HG03378 (cell line): ENCODE results near the gene LEF1.
"Not testable (repeated sequence)": the region's sequence is repeated elsewhere in the genome, so short reads cannot be mapped to it uniquely, and the experiment has no call there.

ENCODE experiments used
- ATAC-seq: cut with Tn5 transposase; IDR thresholded peaks from one replicate; pipeline ENCODE4 v1.9.1; 2021; ENCODE audit warnings: mild to moderate bottlenecking, moderate library complexity; ENCODE audit not compliant: unreplicated experiment

LEF1 gene

DNA sequence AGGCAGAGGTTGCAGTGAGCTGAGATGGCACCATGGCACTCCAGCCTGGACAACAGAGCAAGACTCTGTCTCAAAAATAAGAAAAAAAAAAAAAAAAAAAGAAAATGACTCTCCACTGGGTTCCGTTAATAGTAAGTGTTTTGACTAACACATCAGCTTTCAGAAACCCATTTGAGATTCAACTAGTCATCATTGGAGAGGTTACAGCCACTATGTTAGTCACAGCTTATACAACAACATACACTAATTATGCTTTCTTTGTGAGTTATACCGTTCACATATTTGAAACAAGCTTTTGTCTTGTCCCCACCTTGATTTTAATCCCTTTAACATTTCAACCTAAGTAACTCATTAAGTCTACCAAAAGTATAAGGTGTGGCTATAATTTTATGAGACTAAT lies 130.8 kb downstream of the LEF1 start:
- ATAC-seq, result no peak

DNA sequence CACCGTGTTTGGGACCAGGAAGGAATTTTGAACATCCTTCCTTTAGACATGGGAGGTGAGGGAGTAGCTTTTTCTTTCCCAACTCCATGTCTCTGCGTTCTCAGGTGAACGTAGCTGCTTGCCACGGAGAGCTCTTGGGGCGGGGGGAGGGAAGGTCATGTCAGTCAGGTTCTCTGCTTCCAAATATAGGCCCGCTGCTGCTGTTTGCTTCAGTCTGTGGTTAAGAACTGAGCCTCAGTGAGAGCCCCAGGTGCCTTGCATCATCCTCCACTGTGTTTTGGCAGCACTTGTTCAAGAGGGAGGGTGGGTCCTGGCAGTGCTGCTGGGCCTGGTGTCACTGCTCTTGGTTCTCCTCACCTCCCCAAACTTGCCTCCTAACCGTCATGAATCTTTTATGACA lies 132.5 kb downstream of the LEF1 start:
- ATAC-seq, result peak; percentile 77

DNA sequence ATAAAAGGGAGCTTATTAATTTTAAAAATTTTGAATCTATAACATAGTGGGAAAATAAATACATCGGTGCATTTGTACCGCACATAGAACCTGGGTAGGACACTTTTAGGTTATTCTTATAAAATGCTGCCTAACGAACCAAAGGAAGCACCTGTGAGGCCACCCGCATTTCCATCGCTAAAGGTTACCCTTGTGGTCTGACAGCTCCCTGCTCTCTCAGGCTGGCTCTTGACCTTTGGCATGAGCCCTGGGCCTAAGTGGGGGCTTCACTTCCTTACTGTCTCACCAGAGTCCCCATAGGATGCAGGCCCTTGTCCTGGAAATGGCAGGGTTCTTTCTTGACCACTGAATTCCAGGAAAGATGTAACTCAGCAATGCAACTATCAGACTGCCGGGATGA lies 133.0 kb downstream of the LEF1 start:
- ATAC-seq, result peak; percentile 7

DNA sequence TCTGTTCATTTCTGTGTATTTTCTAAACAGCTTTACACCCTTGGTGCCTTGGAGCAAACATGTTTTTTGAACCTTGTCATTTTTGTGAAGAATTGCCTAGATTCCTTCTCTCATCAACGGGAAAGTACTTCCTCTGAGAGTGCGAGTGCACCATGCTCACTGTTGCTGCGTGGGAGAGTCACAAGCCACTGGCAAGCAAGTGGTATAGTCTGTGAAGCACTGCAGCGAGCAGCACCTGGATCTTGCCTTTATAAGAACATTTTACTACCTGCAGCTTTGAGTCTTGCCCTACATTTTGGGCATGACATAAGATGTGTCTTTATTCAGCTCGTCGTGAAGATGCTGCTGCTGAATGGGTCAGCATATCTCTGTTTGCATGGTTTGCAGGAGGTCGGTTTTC lies 134.2 kb downstream of the LEF1 start:
- ATAC-seq, result no peak

DNA sequence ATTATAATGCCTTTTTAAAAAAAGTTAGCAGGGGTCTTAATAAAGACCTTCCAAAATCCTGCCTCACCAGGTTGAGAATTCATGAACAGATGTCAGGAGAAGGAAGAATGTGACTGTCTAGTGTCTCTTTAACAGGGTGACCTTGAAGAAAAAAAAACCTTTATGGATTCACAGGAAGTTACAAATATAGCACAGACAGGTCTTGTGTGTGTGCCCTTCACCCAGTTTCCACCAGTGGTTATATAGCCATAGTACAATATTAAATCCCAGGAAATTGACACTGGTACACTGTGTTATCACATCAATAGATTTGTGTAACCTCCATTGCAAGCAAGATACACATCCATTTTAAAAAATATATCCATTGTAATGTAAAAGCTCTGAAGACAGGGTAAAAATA lies 135.4 kb downstream of the LEF1 start:
- ATAC-seq, result no peak

DNA sequence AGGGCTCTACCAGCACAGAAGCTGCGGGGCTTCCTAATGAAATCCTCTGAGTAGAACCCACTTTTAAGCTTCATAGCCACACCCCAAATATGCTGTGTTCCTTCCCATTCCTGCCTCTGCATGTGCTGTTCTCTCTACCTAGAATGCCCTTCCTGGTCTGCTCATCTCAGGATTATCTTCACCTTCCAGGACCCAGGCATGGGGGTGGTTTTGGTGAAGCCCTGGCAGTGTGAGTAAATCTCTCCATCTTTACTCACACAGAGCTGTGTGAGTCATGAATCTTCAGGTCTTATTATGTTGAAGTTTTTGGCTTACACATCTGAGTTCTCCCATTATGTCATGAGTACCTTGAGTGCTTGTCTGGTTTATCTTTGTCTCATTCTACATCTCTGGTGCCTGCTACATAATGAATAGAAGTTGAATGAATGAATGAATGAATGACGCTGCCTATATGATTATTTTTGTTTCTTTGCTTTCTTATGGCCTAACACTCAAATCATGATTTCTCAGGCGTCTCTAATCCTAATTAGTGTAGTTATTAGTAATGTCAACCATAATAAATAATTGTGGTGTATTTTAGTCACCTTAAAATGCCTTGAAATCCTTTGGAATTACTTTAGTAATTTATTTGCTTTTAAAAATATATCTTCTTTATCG lies 137.2 kb downstream of the LEF1 start:
- no peak for ATAC-seq

DNA sequence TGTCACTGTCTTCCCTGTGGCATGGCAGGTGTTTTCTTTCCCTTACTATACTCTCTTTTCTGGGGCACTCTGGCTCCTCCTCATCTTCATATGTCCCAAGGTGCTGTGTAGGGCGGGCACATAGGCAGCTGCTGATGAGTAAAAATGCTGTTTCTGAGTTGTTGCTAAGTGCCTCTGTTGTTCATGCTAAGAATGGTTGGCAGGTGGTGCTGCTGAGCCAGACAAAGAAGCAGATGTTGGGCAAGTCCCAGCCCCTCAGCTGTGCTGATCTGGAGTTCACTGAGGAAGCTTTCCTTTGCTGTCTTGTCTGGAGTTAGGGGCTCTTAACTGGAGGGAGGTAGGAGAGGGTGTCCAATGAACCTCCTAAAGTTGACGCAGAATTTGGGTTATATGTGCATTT lies 138.4 kb downstream of the LEF1 start:
- ATAC-seq, result peak; percentile 96

DNA sequence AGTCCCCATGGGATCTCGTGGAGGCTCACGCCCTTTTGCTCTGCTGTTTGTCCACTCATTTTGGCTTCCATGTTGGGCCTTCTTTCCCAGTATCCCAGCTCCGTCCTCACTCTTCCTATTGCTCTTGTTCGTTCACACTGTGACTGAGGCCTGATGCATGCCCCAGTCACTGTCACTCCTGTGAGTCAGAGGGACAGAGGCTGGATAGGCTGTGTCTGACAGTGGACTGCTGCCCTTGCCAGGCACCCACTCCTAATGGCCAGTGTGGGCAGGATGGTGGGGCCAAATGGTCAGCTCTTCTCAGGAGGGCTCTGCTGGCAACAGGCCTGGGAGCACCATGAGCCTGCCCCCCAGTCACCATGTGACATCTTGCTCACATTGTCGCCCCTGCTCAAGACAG lies 139.0 kb downstream of the LEF1 start:
- ATAC-seq, result no peak

DNA sequence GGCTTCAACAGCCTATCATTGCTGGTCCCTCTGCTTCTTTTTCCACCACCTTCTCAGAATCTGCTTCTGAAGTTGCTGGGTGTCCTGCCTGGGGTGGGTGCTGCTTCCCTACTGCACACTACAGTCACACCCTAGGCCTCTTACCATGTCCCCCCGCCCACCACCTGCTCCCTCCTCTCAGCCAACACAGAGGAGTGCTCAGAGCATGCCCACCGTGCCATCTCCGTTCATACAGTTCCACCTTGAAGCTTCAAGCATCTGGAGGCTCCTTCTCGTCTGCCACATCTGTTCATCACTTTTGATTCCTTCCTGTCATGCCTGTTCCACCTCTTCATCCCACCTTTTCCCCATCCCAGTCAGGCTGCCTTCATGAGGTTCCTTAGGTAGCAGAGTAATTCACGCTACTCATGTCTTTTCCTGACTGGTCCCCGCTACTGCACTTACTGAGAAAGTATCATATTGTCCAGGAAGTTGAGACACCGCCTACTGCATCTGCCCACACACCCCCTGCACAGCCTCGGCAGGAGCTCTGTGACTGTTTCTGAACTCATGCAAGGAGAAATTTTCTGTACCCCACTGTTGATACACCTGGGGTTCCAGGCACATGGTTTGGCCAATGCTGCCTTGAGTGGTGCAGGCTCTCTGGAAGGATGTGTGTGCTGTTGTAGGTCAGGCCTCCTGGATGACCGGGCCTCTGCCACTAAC lies 139.6 kb downstream of the LEF1 start:
- ATAC-seq, result no peak

DNA sequence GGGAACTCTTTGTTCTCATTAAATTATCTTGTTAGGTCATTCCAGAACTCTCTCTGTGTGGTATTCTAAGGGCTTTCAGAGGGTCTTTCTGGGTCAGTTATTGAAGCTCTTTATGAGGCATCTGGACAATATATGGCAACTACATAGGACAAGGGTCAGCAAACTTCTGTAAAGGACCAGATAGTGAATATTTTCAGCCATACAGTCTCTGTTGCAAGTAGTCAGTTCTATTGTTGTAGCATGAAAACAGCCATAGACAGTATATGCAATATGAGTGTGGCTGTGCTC lies 143.9 kb downstream of the LEF1 start:
- no peak for ATAC-seq

DNA sequence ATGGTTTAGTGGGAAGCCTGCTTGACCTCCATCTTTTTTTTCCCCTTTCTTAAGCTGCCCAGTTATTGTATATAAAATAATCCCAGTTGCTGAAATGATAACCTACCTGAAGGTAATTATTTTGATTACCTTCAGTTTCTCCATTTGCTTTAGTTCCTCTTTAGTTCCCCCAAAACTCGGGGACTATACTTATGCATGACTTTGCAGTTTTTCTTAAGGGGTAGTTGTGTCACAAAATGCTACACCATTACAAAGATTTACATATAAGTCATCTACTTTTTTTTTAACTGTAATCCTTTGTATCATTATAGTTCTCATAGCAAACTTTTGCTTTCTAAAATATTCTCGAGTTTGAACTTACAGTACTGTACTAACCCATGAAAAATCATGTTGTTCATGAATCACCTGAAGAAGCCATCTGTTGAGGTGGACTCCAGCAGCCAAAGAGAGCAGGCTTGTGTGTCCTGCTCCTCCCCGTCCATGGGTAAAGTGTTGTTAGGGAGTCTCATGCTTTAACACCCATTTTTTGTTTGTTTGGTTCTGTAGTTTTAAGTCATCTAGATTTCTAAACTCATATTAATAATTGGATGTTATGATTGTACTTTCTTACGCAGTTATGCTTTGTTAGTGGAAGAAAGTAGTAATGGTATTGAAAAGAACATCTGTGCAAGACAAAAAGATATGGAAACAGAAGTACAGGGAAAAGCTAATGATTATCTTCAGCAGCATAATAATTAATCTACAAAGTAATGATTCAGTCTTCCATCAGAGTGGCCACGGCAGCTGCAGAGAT lies 144.5 kb downstream of the LEF1 start:
- no peak for ATAC-seq

DNA sequence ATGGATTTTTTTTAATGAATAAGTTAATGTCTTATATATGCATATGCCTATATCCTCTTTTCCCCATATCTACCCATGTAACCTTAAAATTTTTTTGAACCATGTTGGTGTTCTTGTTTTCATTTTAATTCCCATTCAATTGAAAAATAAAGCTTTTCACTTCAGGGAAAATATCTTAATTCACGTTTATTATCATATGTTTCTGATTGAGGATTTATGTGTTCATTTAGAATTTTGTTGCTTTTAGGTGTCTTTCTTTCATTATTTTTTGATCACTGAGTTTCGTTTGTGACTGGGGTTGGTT lies 149.9 kb downstream of the LEF1 start:
- no peak for ATAC-seq

DNA sequence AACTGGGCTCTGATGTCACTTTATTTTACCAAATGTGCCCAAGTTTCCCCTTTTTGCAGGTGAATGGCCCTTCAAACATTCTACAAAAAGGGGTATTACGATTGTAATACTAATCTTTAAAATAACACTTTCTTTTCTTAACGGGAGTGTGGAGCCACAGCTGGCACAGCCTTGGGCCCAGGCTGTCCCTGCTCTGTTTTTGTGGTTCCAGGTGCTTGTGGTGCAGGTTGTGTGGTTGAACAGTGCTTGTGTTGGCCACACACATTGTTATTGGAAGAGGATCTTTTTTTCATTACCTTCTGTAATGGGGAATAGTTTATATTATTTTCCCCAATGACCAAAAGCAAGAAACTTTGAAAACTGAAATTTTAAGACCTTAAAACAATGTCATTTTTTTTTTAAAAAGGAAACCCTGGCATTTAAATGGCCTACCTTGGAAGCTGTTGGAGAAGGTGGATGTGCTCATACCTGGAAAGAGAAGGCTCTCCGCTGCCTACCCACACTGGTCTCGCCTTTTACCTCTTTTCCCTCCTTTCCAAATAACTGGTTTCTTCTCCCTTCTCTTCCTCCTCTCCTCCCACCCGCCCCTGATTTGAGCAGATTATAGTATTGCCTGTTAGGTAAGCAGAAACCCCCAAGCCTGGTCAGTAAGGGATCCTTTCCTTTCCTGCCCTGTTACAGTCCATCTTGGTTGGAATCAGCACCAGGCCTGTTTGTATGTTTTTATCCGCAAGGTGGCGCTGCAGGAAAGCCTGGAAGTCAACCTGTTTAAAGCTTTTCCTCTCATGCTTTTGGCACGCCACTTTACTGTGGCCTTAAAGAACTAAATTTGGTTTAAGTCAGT lies 150.5 kb downstream of the LEF1 start:
- ATAC-seq, result peak; percentile 89

DNA sequence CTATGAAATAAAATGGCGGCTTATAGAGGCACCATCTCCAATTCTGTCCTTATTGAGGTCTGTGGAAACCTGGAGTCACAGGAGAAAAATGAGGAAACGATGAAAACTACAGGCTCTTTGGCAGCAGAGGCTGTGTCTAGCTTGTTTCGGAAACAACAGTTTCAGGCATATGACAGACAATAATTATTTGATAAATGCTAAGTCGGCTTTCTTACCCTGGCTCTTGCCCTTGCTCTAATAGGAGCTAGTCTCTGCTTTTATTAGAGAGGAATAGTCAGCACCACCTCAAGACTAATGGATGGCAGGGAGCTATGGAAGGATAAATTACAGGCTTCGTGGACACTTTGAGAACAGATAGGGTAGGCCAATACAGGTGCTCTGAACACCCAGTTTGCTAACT lies 154.8 kb downstream of the LEF1 start:
- ATAC-seq, result no peak

DNA sequence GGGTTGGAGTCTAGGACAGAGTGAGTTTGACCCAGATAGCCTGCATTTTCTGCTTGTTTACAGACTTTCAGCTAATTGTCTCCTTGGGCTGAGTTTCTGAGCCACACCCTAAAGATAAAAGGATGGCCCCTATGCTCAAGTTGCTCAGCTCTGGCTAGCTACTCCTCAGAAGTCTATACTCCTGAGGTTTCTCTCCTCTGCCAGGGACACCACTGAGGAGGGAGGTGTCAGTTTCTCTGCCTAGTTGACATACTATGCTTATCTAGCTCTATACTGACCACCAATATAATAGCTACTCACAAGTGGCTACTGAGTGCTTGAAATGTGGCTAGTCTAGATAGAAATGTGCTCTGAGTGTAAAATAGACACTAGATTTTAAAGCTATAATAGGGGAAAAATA lies 155.4 kb downstream of the LEF1 start:
- no peak for ATAC-seq

DNA sequence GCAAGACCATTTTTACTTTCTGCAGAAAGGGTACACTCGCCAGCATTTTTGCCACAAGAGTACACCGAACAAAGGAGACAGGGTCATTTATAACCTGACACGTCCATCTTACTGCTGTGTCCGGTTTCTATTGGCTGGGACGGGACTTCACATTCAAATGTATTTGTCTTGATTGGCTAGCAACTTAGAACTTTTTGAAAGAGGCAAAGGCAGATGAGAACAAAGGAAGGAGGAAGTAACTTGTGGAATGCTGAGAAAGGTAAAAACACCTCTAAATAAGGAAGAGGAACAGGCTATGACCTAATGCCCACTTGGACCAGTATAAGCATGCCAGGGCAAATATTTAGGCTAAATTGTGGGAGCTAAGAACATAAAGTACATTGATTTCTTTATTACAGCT lies 156.3 kb downstream of the LEF1 start:
- ATAC-seq, result not testable (repeated sequence)

DNA sequence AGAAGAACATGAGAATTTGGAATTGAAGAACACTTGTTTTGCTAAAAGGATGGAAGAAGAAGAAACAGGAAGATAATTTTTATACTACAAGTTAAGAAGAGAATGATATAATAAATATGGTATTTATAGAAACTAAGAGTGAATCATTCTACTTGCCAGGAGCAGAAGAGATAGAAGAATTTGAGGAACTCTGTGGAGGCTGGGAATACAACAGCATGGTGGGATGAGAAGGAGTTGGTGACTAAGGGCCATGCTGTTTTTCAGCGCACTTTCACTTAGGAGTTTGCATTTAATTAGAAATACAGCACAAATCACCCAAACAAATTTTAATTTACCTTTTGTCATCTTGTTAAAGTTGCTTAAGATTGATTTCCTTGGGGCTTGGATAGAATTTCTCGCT lies 158.6 kb downstream of the LEF1 start:
- ATAC-seq, result no peak

DNA sequence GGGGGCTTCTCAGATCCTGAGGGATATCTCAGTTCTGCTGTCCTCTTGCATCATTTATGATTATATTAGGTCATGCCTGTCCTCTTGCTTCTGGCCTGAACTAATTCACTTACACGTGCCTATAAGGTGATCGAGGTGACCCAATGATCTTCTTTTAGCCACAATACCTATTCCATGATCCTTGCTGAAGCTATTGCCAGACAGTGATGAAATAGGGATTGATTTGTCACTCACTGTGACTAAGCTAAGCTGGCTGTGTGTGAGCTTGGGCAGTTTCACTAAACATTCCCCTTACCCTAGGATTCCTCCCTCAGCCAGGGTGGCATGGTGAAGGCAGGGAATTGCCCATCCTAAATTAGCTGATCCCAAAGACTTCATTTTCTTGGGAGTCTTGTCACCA lies 160.0 kb downstream of the LEF1 start:
- no peak for ATAC-seq

DNA sequence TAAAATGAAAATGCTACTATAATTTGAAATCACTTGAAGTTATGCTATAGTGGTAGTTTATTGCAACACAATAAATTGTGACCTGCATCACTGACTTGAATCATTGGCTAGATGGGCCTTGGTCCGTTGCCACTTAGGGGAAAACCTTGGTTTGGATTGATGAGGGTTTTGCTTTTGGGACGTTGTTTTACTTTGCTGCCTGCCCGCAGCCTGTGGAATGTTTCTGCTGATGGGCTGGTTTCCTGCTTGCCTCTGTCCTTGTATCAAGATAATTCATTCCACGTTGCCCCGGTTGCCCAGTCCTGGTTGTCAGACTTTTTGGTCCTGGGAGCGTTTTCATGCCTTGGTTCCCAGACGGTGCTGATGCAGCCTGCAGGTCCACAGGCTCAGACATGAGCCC lies 160.7 kb downstream of the LEF1 start:
- no peak for ATAC-seq

DNA sequence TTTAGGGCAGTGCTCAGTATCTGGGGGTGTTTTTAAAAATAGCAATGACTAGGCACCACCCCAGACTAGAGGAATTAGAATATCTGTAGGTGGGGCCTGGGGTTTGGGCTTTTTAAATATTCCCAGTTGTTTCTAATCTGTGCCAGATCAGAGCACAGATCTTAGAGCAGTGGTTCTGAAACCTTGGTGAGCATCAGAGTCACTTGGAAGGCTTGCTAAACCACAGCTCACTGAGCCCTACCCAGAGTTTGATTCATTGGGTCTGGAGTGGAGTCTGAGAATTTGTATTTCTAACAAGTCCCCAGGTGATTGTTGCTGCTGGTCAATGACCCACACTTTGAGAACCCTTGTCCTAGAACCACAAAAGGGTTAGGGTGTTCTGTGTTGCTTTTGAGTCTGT lies 162.4 kb downstream of the LEF1 start:
- no peak for ATAC-seq

DNA sequence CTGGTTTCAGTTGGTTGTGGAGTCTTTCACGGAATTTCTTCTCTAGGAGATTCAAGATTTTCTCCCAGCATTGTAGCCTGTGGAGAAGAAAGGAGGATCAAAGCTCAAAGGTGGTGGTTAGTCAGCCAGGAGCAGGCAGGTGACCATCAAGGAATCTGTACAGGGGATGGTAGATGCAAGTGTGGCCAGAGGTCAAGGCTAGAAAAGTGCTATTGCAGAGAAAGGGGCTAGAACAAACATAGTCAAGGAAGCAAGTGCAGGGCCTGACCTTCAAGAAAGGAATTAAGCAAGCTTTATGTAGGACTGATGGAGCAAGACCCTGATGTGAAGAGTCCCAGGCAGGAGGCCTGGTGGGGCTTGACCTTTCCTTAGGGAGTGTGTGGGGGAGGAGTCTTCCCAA lies 162.9 kb downstream of the LEF1 start:
- no peak for ATAC-seq

DNA sequence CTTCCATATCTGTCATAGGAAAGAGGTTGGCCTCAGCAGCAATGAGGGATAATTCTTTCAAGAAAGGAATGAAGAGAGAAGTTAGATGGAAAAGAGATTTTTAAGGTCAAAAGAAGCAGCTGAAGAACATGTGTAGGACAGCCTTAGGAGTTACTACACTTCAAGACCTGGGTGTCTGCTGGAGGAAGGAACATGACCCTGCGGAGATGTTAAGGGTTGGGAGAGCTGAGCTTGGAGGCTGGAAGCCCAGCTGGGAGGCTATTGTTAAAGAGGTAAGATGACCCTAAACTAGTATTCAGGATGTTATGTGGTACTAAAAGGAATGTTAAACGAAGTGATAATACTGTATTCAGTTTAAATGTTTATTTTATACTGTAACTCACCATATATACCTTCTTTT lies 164.1 kb downstream of the LEF1 start:
- ATAC-seq, result no peak
